Measurements from ENCODE around the gene CFAP54. TPM values are rescaled to one million over a fixed set of nuclear protein-coding genes. Genes with fewer than 3 reads are reported as not detected.

CFAP54 gene
- total and polyA plus RNA-seq, 2 of the 4 experiments (the other 2 are of a cell fraction), result 0.18 to 0.41 TPM

GRCh38 chr12:96521895-96522682 lies 32.7 kb downstream of the CFAP54 start:
- Histone ChIP-seq H2BK120ac (ENCODE audit: low read depth, low read length) (no peak overlapping the region), H3K79me1 (ENCODE audit: low read depth in 1 of 2, low read length in 2 of 2) (no peaks in the 10 kb centered on the region), H3K23ac (ENCODE audit: low read depth, low read length) (no peak overlapping the region), H2BK20ac (ENCODE audit: low read depth, low read length) (no peak overlapping the region), H4K91ac (ENCODE audit: insufficient read depth, low read depth, low read length) (no peak overlapping the region), H2AK5ac (ENCODE audit: low read depth, low read length) (no peak overlapping the region), H3K4me3 (ENCODE audit: insufficient read depth, low read depth, low read length) (no peak overlapping the region), H4K8ac (ENCODE audit: low read depth in 2 of 2, low read length in 2 of 2) (no peak overlapping the region), H3K4me2 (ENCODE audit: low read depth, low read length) (no peak overlapping the region), H3K27ac (ENCODE audit: insufficient read depth, low read length) (no peak overlapping the region), H3K9me3 (ENCODE audit: control insufficient read depth, insufficient read depth, low read length) (no peaks in the 10 kb centered on the region), H3K27me3 (ENCODE audit: control insufficient read depth, insufficient read depth, low read length) (no peaks in the 10 kb centered on the region), H2BK5ac (ENCODE audit: low read depth, low read length, poor library complexity, severe bottlenecking) (no peak overlapping the region), H2AK9ac (replicated peaks; ENCODE audit: low read depth, low read length, poor library complexity) (no peak overlapping the region), H4K5ac (ENCODE audit: low read depth, low read length) (no peak overlapping the region), H3K14ac (replicated peaks; ENCODE audit: low read depth, low read length) (no peak overlapping the region), H3K18ac (ENCODE audit: low read depth, low read length) (no peak overlapping the region), H3K4me1 (ENCODE audit: control insufficient read depth, insufficient read depth, low read length) (peaks cover 2% of the 10 kb centered on the region; the same call in 1 of the 2 replicates), H3K9me1 (ENCODE audit: insufficient read depth, low read length) (no peaks in the 10 kb centered on the region), H3K36me3 (ENCODE audit: control insufficient read depth, insufficient read depth, low read length) (no peaks in the 10 kb centered on the region), H2BK15ac (ENCODE audit: low read depth, low read length) (no peak overlapping the region), H3K4ac (ENCODE audit: low read depth, low read length) (no peak overlapping the region), H2AFZ (replicated peaks; ENCODE audit: low read length, poor library complexity) (no peak overlapping the region), H3K56ac (ENCODE audit: extremely low read depth, insufficient read depth, low read length) (no peak overlapping the region), H3K9ac (ENCODE audit: low read depth, low read length) (no peak overlapping the region), H4K20me1 (ENCODE audit: insufficient read depth, low read length) (no peaks in the 10 kb centered on the region)
- BruUV-seq (replicated peaks), result no TSS peak
- POLR2A ChIA-PET (ENCODE audit: unreplicated experiment), result no interaction called here
- ATAC-seq (ENCODE audit: low read depth) (no peak), DNase-seq (no peak)
- no CpG with 5 or more reads among the region's 7 CpGs for WGBS, 2 experiments (ENCODE audit: extremely low coverage in 2 of 2, insufficient read length in 1 of 2)
- CTCF ChIA-PET, result interaction anchor here (0.7 to 1.0 kb wide), 3 partner anchors 121 to 569 kb away, joined by 3 to 4 read pairs (median 3); no protein-coding TSS in a partner anchor
- intact Hi-C loops (cut with micrococcal nuclease) (no loop called here), dilution Hi-C loops (cut with HindIII; ENCODE audit: low sequenced_read_pairs, unreplicated experiment) (no loop called here), in situ Hi-C loops (cut with MboI; ENCODE audit: low sequenced_read_pairs) (no loop called here)
- TF ChIP-seq NFE2L2 (IDR thresholded peaks at IDR 0.05; ENCODE audit: low read depth, low read length) (no peak), CHD1 (IDR thresholded peaks at IDR 0.05; ENCODE audit: low read depth, low read length) (no peak), MAZ (IDR thresholded peaks at IDR 0.05; ENCODE audit: borderline replicate concordance, low read depth, low read length) (no peak), POLR2A (IDR thresholded peaks at IDR 0.05; ENCODE audit: low read depth, low read length) (no peak), MAFK (IDR thresholded peaks at IDR 0.05; ENCODE audit: low read depth, low read length) (no peak), CTCF (conservative IDR thresholded peaks at IDR 0.05; ENCODE audit: low read depth, low read length) (no peak), RCOR1 (IDR thresholded peaks at IDR 0.05; ENCODE audit: insufficient replicate concordance, low read length) (no peak), RFX5 (IDR thresholded peaks at IDR 0.05; ENCODE audit: low read depth, low read length) (no peak), CEBPB (IDR thresholded peaks at IDR 0.05; ENCODE audit: low read depth, low read length) (no peak), BHLHE40 (IDR thresholded peaks at IDR 0.05; ENCODE audit: low read depth, low read length) (no peak), RAD21 (IDR thresholded peaks at IDR 0.05; ENCODE audit: low read length) (no peak), ELK1 (IDR thresholded peaks at IDR 0.05; ENCODE audit: borderline replicate concordance, low read depth, low read length) (no peak), USF2 (IDR thresholded peaks at IDR 0.05; ENCODE audit: low read depth, low read length) (no peak), FOS (IDR thresholded peaks at IDR 0.05; ENCODE audit: low read depth, low read length) (no peak), MXI1 (IDR thresholded peaks at IDR 0.05; ENCODE audit: borderline replicate concordance, low read depth, low read length) (no peak), SMC3 (IDR thresholded peaks at IDR 0.05; ENCODE audit: low read depth, low read length) (no peak)

Measured in IMR-90 (cell line).